Bone marrow (tissue), 2 donors: ENCODE data around the gene C14orf119.

Source experiments
- DNase-seq, 2 donors: peaks; one replicate each; lab custom pipeline; 2025; lab: John Stamatoyannopoulos, UW

C14orf119 gene

DNA sequence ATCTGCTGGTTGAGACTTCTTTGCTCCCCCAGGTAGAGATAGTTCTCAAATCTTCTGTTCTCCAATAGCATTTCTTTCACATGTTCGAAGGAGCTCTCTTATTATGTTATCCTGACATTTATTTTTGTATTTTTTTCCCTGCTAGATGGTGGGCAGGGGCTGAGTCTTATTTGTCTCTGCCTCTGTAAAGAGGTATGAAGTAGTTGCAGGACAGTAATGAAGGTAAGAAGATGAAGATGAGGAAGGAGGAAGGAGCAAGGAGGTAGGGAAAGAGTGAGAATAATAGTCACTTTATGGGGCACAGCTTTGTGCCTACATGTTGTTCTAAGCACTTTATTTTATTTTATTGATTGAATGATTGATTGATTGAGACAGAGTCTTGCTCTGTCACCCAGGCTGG is 14.5 kb downstream of the C14orf119 start:
- no peak for DNase-seq

DNA sequence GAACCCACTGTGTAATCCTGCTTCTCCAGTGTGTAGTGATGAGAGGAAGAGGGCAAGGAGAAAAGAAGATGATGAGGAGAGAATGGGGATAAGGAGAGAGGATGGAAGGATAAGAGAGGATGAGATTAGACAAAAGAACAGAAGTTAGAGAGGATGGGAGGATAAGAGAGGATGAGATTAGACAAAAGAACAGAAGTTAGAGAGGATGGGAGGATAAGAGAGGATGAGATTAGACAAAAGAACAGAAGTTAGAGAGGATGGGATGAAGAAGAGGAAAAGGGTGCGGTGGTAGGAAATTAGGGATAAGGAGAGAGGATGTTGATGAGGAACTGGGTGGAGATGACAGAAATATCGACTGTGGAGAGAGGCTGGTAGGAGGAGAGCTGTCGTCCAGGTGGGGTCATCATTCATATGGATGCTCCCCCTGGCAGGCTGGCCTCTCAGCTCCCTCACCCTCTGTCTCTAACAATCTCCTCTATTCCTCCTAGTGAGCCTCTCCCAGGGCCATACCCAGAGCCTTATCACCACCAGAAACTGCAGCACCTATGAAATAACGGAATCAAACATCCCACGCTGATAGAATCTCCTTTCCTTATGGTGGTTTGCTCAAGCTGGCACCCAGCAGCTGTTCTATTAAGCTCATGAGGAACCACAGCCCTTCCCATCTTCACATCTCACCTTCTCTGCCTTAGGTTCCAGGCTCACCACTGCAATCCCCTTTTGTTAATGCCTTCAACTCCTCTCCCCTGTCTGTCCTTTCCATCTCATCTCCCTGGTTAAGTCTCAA is 15.5 kb downstream of the C14orf119 start:
- no peak for DNase-seq

DNA sequence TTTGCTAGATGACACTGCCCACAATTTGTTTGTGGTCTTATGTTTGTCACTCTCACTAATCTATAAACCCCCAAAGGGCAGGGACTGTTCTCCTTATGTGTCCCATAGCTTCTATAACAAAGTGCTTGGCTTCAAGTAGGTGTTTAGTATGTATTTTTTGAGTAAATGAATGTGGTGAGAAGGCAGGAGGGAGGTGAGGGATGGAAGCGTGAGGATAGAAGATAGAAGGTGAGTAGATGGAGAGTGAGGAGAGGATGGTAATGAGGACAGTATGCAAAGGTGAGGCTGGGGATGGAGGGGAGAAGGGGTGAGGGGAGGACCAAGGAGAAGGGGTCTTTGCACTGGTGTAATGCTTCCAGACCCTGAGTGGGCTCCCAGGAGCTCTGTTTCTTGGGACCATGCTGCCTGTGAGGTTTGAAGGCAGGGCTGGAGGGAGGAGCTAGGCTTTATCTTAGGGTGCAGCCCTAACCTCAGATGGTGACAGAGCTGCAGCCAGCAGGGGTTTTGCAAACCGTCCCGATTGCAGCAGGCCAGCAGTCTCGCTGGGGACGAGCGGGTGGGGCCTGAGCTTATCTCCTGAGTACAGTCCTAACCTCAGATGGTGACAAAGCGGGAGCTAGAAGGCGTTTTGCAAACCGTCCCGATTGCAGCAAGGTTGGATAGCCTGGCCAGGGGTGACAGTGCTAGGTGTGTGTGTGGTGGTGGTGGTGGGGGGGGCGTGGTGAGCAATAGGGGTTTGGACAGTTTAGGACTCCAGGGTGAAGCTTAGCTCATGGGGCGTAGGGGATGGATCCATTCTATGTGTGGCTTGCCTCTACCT is 17.3 kb downstream of the C14orf119 start:
- peak; percentile 11 to 12 for DNase-seq

DNA sequence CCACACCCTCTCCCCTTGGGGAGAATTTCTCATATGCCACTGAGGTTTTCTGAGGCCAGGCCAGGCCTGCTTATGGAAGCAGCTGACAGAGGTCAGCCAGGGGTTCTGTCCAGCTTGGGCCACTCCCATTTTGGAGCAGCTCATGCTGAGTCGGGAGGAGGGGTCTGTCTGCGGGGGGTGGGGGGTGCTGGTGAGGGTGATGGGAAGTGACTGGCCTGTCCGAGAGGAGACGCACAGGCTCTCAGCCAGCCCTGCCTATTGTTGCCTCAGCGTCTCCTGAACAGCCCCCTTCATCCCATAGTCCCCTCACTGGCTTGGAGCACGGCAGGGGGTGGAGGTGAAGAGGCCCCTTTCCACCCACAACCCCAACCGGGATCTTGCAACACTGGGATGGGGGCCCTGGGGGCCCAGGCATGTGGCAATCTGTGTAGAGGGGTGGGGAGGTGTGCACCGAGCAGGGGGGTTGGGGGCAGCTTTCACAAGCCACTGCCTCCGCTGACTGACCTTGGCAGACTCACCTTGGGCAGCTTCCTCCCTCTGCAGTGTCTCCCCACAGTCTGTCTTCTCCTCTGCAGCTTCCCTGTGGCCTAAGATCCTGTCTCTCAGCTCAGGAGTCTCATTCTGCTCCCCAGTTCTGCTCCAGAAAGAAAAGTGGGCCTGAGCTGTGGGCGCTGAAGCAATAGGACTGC is 18.3 kb downstream of the C14orf119 start:
- DNase-seq, result no peak

DNA sequence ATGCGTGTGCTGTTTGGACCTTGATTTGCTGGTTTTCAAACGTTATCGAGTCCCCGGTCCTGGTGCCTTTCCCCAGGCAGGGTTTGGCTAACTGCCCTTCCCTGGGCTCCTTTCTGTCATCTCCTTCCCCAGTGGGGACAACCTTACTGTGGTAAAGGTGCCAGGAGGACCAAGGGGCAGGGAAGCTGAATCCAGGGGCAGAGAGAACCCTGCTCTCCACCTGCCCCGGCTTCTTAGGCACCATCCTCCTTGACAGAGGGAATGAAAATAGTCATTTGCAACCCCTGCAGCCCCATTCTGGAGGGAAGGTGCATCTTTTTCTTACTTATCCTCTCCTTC is 18.8 kb downstream of the C14orf119 start:
- no peak for DNase-seq

DNA sequence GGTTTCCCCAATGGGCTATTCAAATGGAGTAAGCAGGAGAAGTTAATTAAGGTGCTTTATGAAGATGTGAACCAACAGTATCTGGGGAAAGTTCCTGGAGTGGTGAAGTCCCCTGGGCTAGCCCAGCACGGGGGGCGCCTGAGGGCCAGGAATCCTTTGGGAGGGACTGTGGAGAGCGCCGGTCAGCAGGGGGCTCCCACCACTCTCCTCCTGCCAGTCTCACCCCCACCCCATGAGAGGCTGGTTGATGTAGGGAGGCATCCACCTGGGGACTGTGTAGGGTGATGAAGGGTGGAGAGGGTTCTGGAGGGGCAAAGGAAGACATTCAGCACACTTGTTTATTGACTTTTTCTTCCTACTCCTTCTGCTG is 19.3 kb downstream of the C14orf119 start:
- DNase-seq, result no peak

DNA sequence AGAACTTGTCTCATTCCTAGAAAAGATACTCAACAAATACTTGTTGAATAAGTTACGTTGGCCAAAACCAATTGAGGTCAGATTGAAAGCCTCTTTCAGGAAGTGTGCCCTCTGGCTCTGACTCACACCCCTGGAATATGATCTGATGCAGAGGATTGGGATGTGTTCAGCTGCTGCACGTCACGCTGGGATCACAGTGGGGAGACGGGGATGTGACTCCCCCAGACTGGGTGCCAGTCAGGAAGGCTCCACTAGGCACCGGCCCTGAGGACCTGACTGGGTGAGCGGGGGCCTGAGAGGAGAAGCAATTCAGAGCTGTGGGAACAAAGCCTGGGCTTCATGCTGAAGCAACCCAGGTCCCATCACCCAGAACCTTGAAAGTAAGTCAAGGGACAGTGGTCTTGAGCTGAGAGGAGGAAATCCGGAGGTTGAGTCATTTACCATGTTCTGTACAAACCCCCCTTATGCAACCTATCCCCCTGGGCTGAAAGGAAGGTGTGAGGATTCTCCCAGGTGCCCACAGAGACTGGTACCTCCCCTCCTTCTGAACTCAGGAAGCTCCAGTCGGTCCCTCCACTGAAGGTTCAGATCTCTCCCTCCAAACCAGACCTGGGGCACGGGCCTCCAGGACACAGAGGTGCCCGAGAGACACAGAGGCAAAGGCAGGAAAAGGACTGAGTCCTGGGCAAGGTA is 19.9 kb downstream of the C14orf119 start:
- DNase-seq, result no peak

DNA sequence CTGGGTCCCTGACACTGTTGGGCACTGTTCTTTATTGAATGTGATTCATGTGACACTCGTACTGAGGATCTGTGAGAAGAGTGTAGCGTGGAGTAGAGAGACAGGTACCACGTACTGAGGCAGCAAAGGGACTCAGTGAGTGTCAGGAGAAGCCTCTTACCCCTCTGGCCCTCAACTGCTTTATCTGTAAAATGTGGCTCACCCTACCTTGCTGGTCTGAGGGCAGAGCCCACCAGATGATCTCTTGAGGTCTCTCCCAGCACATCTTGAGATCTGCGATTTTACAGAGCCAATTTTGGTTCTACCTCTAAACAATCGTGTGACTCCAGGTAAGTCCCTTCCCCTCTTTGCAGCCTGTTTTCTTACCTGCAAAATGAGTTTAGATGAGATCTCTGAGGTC is 20.6 kb downstream of the C14orf119 start:
- DNase-seq, result no peak

DNA sequence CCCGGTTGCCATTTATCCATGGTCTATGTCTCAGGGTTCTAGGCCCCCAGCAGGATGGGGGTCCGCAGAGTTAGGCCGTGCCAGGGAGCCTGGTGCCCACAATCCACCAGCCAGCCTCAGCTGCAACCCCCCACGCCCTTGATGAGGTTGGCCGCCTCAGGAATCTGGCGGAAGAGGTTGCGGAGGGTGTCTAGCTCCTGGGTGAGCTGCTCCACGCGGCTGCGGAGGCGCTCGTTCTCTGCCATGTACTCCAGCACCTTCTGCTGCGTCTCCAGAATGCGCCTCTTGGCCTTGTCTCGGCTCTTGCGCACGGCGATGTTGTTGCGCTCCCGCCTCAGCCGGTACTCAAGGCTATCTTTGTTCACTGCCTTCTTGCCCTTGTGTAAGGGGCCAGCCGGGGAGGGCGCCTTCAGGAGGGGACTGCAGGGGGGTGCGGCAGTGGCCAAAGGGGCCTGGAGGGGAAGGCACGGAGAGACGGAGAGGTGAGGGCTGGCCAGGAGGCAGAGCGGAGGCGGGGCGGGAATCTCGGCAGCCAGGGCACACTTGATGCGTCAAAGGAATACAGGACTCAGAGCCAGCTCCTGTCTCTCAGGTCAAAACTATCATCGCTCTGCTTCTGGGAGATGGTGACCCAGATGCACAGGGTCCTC is 22.2 kb downstream of the C14orf119 start:
- no peak for DNase-seq

DNA sequence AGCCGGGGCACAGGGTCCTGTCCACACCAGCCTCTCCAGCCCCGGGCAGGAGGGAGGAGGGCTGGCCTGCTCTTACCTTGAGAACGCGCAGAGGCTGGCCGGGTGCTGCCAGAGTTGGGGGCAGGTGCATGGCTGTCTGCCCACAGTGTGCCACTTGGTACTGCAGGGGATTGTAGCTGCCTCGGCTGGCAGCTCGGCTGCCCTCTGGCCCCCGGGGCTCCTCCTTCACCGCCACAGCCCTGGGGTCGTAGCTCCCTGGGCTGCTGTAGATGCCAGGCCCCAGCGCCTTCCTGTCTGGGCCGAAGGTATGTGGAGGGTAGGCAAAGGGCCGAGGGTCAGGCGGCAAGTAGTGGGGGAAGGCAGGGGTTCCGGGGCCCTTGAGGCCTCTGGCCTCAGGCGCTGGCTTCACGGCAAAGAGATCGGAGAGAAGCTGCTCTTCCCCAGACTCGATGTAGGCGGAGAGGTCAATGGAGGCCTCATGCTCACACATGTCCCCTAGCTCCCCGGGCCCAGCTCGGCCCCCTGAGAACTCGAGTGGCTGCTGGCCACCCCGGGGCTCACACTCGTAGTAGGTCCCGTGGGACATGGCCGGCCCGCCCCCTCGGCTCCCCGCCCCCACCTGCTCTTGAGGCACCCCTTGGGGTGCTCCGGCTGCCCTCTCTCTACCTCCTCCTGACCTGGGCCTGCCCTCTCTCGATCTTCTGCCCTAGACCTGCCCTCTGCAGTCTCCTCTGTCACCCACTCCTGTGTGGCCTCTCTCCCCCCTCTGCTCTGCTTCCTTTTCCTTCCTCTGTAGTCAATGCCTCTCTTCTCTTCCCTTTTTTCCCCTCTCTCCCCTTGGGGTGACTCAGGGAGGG is 23.4 kb downstream of the C14orf119 start, which contains the start of gene CEBPE:
CEBPE (minus strand) TSS at position 750 of the 857 bp plus-strand sequence; CDS start at position 586, 164 bp downstream.
- DNase-seq, result no peak

DNA sequence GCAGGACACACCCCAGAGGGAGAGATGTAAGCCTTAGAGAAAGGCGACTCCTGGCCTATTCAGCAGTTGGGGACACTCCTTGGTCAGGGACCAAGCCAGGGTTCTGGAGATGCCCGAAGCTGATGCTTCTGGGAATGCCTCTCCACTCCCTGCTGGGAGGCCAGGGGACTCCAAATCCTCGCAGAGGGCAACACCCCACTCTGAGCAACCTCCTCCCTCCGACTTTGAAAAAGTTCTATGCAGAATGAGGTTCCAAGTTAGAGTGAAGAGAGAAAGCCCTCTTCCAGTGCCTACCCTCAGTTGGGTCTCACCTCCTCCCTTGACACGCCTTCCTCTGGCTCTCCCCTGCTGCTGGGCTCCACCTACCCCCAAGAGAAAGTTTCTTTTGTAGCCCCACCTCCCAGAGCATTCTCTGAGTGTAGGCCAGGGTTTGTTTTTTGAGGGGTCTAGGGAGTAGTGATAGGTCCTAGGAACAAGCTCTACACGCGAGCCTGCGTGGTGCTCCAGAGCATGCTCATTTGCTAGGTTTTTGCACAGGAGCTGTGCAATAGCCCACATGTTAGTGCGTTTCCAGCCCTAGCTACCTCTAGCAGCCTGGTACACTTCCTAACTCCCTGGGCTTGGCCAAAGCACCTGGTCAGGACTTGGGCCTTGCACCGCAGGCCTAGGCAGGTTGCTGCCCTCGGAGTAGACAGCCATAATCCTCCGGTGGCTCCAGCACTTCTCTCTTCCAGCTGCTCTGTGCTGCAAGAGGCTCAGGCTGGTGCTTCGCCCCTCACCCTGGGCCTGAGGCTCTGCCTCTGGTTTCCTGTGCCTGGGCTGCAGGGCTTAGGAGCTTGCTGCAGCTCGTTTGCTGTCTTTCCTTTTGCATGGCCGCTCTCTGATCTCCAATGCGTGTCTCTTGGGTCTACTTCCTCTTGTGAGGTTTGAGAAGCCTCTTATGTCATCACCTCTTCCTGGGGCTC is 24.3 kb downstream of the C14orf119 start:
- DNase-seq, result peak in 1 of 2 donors; percentile 40

DNA sequence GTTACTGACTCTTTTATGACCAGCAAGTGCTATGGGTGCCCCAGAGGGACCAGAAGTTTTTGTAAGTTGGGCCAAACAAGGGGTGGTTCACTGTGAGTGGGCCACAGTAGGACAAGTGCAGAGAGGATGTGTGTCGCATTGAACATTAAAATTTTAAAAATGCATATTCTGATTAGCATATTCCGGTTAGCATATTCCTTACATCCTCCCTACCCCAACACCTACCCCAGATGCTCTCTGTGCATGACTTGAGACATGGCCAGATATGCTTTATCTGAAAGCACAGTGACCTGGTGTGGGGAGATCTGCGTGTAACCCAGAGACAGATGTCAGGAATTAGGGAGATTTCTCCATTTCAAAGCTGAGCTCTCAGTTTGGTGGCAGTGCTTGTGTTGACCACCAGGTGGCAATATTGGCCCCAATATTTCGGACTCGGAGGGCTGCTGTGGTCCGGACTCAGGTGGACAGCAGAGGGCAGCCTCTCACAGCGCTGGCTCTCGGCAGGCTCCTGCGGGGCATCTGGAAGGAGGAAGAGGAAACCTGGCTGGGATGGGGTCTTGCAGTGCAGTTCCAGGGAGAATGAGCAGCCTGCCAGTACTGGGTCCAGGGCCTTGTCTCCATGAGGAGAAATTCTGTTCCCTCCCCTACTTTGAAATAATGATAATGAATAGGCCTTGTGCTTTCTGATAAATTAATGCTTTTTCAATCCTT is 25.4 kb downstream of the C14orf119 start:
- peak; percentile 62 to 68 for DNase-seq

DNA sequence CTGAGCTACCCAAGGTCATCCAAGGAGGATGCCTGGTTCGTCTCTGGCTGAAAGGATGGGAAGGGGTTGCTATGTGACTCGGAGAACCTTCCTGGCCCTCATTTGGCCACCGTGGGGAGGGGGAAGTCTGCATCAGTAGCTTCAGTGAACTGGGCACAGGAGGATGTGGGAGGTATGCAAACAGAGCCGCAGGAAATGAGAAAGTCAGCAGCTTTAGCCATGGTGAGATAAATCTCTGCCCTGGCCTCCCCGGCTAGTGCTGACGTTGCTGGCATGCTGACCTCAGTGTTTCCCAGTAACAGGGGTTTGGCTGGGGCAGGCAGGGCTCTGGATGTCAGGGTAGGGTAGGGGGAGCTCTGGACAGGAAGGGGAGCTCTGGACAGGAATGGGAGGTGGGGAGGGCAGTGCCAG is 26.1 kb downstream of the C14orf119 start:
- DNase-seq, result no peak

DNA sequence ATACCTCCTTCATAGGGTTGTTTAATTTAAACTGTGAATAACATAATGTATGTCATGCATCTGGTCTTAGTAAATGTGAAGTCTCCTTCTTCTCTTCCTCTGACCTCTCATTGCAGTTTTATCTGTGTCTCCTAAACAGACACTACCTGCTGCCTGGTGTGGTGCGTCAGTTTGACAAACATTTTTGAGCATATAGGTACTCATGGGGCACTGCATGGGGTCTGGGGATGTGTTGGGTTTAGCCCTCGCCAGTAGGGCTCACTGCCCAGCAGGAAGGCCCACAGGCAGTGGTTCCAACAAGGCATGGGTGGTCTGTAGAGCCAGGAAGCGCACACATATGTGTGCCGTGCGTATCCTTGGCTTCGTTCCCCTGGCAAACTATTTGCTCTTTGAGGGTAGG is 26.8 kb downstream of the C14orf119 start:
- DNase-seq, result no peak

DNA sequence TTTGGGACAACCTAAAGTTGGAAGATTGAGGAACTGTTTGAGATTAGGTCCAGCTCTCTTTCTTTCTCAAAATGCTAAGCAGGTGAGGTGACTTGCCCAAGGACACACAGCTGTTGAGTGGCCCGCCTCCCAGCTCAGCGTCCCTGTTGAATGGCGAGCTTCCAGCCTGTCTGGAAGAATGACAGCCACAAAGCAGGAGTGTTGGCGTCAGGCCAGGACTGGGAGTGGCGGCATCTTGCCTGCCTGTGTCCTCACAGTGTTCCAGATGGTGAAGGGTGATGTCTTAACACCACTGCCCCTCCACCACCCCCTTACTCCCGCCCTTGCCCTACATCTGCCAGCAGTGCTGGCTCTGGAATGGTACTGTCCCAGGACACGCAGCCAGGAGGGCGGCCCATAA is 28.1 kb downstream of the C14orf119 start:
- DNase-seq, result no peak

DNA sequence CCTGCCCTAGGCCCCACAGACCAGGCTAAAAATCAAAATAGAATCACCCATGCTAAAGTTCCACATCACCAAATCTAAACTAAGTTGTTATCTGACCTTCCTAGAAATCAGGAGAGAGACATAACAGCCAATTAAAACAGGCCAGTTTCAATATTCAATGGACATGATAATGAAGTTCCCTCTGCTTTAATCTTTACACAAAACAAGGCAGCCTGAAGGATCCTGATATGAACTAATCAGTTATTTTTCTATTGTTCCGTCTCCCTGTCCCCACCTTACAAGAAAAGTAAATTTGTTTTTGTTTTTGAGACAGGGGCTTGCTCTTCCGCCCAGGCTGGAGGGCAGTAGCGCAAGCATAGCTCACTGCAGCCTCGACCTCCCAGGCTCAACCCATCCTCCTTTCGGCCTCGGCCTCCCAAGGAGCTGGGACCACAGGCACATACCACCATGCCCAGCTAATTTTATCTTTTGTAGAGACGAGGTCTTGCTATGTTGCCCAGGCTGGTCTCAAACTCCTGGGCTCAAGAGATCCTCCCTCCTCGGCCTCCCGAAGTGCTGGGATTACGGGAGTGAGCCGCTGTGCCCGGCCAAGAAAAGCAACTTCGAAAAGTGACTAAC is 29.1 kb downstream of the C14orf119 start:
- DNase-seq, result no peak

DNA sequence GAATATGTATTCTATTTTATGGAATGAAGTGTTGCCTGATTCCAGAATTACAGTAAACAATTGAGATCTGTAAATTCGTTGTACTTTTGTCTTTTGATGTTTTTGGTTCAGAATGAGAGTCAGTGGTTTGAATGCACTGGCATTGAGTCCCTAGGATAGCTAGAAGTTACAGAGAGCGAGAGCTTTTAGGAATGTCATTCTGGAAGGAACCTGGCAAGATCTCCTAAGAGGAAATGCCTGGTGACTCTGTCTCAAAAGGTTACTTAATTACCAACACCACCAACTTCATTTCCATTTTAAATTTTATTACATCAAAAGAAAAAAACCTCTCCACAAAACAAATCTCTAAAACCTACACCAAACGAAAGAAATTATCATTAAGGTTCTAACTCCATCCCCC is 29.7 kb downstream of the C14orf119 start:
- DNase-seq, result no peak

DNA sequence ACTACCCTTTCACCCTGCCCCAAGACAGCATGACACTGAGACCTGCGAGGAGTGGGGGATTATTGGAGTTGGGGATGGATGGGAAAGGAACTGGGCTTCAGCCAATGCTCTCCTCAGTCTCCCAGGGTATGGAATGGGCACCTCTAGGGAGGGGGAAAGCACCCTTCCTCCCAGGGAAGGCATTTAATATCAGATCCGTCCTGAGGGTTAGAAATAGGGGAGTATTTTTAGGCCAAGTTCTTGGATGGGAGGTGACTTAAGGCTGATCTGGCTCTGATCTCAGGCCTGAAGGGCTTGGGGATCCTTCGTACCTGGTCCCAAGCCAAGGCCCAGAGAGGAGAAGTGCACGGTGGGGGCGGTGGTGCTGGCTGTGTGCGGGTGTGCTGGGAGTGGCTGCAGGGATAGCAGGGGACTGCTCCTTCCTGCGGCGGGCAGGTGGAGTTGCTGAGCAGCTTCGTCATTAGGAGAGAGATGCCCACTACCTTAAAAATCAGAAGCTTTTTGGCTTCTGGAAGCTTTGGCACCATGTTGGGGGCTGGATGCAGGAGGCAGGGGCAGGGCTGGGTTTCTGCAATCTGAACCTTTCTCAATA is 30.7 kb downstream of the C14orf119 start:
- DNase-seq, result no peak
